ENCODE results near the gene KIAA1958. TPM values are rescaled to one million over a fixed set of nuclear protein-coding genes. Genes with fewer than 3 reads are reported as not detected.

Gene KIAA1958
- total and polyA plus RNA-seq, 2 of the 4 experiments (the other 2 are of a cell fraction), result 0.65 to 1.8 TPM

GRCh38 chr9:112506571-112506970, 19.9 kb downstream of the KIAA1958 start:
- DNase-seq (peak; percentile 34), ATAC-seq (ENCODE audit: low read depth) (no peak)
- BruUV-seq (replicated peaks), result no TSS peak

More at GRCh38 chr9:112506571-112506970, 19.9 kb downstream of the KIAA1958 start:
- TF ChIP-seq MAFK (IDR thresholded peaks at IDR 0.05; ENCODE audit: low read depth, low read length) (no peak), ELK1 (IDR thresholded peaks at IDR 0.05; ENCODE audit: borderline replicate concordance, low read depth, low read length) (no peak), USF2 (IDR thresholded peaks at IDR 0.05; ENCODE audit: low read depth, low read length) (no peak), BHLHE40 (IDR thresholded peaks at IDR 0.05; ENCODE audit: low read depth, low read length) (no peak), NFE2L2 (IDR thresholded peaks at IDR 0.05; ENCODE audit: low read depth, low read length) (no peak), RAD21 (IDR thresholded peaks at IDR 0.05; ENCODE audit: low read length) (no peak), MAZ (IDR thresholded peaks at IDR 0.05; ENCODE audit: borderline replicate concordance, low read depth, low read length) (no peak), CHD1 (IDR thresholded peaks at IDR 0.05; ENCODE audit: low read depth, low read length) (no peak), SMC3 (IDR thresholded peaks at IDR 0.05; ENCODE audit: low read depth, low read length) (no peak), POLR2A (IDR thresholded peaks at IDR 0.05; ENCODE audit: low read depth, low read length) (no peak), FOS (IDR thresholded peaks at IDR 0.05; ENCODE audit: low read depth, low read length) (no peak), RCOR1 (IDR thresholded peaks at IDR 0.05; ENCODE audit: insufficient replicate concordance, low read length) (no peak), CTCF (conservative IDR thresholded peaks at IDR 0.05; ENCODE audit: low read depth, low read length) (no peak), RFX5 (IDR thresholded peaks at IDR 0.05; ENCODE audit: low read depth, low read length) (no peak), CEBPB (IDR thresholded peaks at IDR 0.05; ENCODE audit: low read depth, low read length) (no peak), MXI1 (IDR thresholded peaks at IDR 0.05; ENCODE audit: borderline replicate concordance, low read depth, low read length) (no peak)
- Histone ChIP-seq H3K4ac (ENCODE audit: low read depth, low read length) (no peak overlapping the region), H4K8ac (ENCODE audit: low read depth in 2 of 2, low read length in 2 of 2) (no peak overlapping the region), H4K20me1 (ENCODE audit: insufficient read depth, low read length) (no peaks in the 10 kb centered on the region), H3K27me3 (ENCODE audit: control insufficient read depth, insufficient read depth, low read length) (no peaks in the 10 kb centered on the region), H2AFZ (replicated peaks; ENCODE audit: low read length, poor library complexity) (no peak overlapping the region), H3K27ac (ENCODE audit: insufficient read depth, low read length) (no peak overlapping the region), H3K9ac (ENCODE audit: low read depth, low read length) (no peak overlapping the region), H3K4me3 (ENCODE audit: insufficient read depth, low read depth, low read length) (no peak overlapping the region), H3K4me2 (ENCODE audit: low read depth, low read length) (peak overlapping the region; percentile 52; the same call in 1 of the 2 replicates), H2AK9ac (replicated peaks; ENCODE audit: low read depth, low read length, poor library complexity) (no peak overlapping the region), H3K23ac (ENCODE audit: low read depth, low read length) (no peak overlapping the region), H3K79me1 (ENCODE audit: low read depth in 1 of 2, low read length in 2 of 2) (0 out of 4 replicates have a peak, but pooled peaks cover 0 to 8% of the 10 kb centered on the region in 2 experiments), H2AK5ac (ENCODE audit: low read depth, low read length) (no peak overlapping the region), H3K4me1 (ENCODE audit: control insufficient read depth, insufficient read depth, low read length) (no peaks in the 10 kb centered on the region), H3K9me1 (ENCODE audit: insufficient read depth, low read length) (no peaks in the 10 kb centered on the region), H2BK120ac (ENCODE audit: low read depth, low read length) (no peak overlapping the region), H3K36me3 (ENCODE audit: control insufficient read depth, insufficient read depth, low read length) (no peaks in the 10 kb centered on the region), H4K5ac (ENCODE audit: low read depth, low read length) (no peak overlapping the region), H2BK15ac (ENCODE audit: low read depth, low read length) (no peak overlapping the region), H3K18ac (ENCODE audit: low read depth, low read length) (no peak overlapping the region), H3K9me3 (ENCODE audit: control insufficient read depth, insufficient read depth, low read length) (no peaks in the 10 kb centered on the region), H2BK20ac (ENCODE audit: low read depth, low read length) (no peak overlapping the region), H3K56ac (ENCODE audit: extremely low read depth, insufficient read depth, low read length) (no peak overlapping the region), H3K14ac (replicated peaks; ENCODE audit: low read depth, low read length) (no peak overlapping the region), H2BK5ac (ENCODE audit: low read depth, low read length, poor library complexity, severe bottlenecking) (no peak overlapping the region), H4K91ac (ENCODE audit: insufficient read depth, low read depth, low read length) (no peak overlapping the region)
- in situ Hi-C loops (cut with MboI; ENCODE audit: low sequenced_read_pairs) (no loop called here), dilution Hi-C loops (cut with HindIII; ENCODE audit: low sequenced_read_pairs, unreplicated experiment) (no loop called here), intact Hi-C loops (cut with micrococcal nuclease) (no loop called here)
- POLR2A ChIA-PET (ENCODE audit: unreplicated experiment), result no interaction called here
- CTCF ChIA-PET, result no interaction called here
- 14% methylated on average over 1 of the region's 2 CpGs; no CpG with 5 or more reads in 1 of the 2 experiments for WGBS, 2 experiments (ENCODE audit: extremely low coverage in 2 of 2, insufficient read length in 1 of 2)
